GOT3 (cell line): Measurements from ENCODE around the gene NAE1.
"Not testable (repeated sequence)": the region's sequence is repeated elsewhere in the genome, so short reads cannot be mapped to it uniquely, and the experiment has no call there.

Experiments
- DNase-seq: peaks from one replicate; lab custom pipeline; 2025; ENCODE audit warnings: mixed read lengths; lab: John Stamatoyannopoulos, UW

Gene NAE1

GRCh38 chr16:66802159-66802558 lies 28.6 kb downstream of the NAE1 start:
- DNase-seq, result no peak

DNA sequence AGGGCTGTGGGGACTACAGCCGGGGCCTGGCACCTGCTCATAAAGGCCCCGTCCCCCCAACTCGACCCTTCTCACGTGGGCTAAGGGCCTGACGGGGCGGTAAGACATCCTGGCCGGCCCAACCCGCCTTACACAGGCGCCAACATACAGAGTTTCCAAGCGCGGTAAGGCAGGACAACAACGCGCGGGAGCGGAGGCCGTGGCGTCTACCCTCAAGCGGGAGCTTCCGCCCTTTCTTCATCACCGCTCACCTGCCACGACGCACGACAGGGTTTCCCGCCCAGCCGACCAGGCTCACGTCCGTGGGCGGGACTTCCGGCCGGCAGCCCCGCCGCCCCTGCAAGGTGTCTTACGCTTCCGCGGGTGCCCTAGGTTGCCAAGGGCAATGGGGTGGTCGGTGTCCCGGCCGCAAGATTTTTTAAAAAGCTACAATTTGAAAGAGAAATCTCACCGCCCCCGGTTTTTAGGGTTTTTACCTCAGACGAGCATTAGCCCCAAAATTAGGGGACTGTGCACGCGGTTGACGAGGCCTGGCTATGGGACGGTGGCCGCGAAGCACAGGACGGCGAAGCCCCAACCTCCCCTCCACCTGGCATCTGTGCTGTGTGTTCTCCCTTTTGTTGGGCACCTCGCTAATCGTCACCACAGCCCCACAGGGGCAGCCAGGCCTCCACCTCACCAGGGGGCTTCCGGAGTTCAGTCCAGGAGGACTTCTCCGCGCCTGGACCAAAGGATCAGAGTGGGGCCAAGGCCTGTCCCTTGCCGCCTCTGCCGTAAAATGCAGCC lies 29.3 kb downstream of the NAE1 start, which contains the start of gene TERB1:
TSS of gene TERB1 (minus strand) at position 265 of the 786 bp plus-strand sequence. CDS start 4,786 bp downstream, outside the sequence.
- no peak for DNase-seq

- DNase-seq, result no peak
These were observed 29.9 kb downstream of the NAE1 start for GRCh38 chr16:66800856-66801255.

- no peak for DNase-seq
These were observed 32.6 kb downstream of the NAE1 start for GRCh38 chr16:66798161-66798560.

GRCh38 chr16:66793984-66794383 lies 36.8 kb downstream of the NAE1 start:
- not testable (repeated sequence) for DNase-seq

DNA sequence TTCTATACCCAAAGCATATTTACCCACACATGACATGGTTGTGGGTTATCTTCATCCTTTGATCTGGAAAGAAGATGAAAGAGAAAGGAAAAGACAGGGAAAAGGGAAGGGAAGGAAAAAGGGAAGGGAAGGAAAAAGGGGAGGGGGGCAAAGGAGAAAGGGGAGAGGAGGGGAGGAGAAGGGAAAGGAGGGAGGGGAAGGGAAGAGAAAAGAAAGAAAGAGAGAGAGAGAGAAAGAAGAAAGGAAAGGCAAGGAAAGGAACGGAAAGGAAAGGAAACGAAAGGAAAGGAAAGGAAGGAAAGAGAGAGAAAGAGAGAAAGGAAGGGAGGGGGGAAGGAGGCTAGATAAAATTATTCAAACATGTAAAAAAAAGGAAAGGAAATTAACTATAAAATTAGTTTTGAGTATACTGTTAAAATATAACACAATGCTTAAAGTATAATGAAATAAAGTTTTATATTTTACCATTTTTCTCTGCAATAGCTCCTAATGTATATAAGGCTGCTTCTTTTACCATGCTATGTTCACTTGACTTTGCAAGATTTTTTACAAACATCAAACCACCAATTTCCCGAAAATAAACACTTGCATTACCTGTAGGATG lies 40.5 kb downstream of the NAE1 start:
- no peak for DNase-seq

DNA sequence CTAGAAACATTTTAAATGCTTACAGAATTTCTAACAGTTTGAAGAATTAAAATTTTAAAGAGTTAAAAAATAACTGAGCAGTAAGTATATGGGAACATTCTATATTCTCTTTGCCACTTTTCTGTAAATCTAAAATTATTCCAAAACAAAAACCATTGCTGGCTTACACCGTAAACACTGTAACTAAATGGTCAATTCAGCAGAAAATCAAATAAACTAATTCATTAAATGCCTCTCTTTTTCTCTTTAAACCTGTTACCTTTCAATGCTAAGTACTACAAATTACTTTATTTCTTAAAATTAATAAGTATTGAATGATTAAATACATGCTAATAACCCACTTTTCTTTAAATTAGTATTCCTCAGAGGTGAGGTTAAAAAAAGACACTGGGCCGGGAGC lies 43.3 kb downstream of the NAE1 start:
- no peak for DNase-seq

DNA sequence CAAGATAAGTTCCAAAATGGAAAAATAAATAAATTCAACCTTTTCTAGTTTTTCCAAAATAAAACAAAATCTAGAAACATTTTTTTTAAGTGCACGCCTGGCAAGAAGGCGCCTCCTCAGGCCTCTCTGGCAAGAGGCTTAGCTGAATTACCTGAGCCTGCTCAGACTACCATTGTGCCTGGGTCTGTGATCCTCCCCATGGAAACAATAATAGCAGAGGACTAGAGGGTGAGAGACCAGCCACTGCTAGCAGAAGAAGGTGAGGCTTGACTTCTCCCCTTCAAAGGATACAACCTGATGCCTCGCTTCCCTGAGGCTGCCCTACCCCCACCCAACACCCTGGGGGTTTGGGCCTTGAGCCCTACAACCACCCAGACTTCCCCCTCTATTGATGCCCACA lies 44.2 kb downstream of the NAE1 start:
- no peak for DNase-seq

DNA sequence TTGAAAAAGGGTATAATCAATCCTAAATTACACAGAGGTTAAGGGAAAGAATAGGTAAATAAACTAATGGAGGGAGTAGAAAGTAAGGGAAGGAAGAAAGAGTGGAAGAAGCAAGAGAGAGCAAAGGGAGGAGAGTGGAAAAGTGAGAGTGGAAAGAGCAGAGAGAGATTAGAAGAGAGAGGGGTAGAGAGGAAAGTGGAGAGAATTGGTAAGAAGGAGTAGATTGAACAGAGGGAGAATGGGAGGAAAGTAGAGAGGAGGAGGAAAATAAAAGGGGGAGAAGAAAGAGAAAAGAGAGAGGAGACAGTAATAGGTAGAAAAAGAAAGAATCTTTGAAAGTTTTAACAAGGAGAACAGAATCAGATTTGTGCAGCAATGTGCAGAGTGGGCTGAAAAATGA lies 54.3 kb downstream of the NAE1 start:
- no peak for DNase-seq

GRCh38 chr16:66774981-66775380 lies 55.8 kb downstream of the NAE1 start:
- DNase-seq, result no peak

GRCh38 chr16:66758086-66758485 lies 72.7 kb downstream of the NAE1 start:
- no peak for DNase-seq

- DNase-seq, result no peak
These were observed 76.0 kb downstream of the NAE1 start for GRCh38 chr16:66754819-66755218.

- DNase-seq, result no peak
These were observed 76.6 kb downstream of the NAE1 start for GRCh38 chr16:66754211-66754610.

GRCh38 chr16:66752958-66753357 lies 77.8 kb downstream of the NAE1 start:
- DNase-seq, result no peak
